Measurements from ENCODE around the gene SETD1A. TPM values are rescaled to one million over a fixed set of nuclear protein-coding genes. Genes with fewer than 3 reads are reported as not detected.

Gene SETD1A
- total and polyA plus RNA-seq, 9 of the 15 experiments (the other 6 are each of a cell fraction or from before 2014, with no cell fraction given), result 0.08 to 36.0 (median 4.2) TPM

GRCh38 chr16:30984669-30985400 lies 27.3 kb downstream of the SETD1A start, which contains the start of gene HSD3B7 (continued):
- TF ChIP-seq, protein P1, sequence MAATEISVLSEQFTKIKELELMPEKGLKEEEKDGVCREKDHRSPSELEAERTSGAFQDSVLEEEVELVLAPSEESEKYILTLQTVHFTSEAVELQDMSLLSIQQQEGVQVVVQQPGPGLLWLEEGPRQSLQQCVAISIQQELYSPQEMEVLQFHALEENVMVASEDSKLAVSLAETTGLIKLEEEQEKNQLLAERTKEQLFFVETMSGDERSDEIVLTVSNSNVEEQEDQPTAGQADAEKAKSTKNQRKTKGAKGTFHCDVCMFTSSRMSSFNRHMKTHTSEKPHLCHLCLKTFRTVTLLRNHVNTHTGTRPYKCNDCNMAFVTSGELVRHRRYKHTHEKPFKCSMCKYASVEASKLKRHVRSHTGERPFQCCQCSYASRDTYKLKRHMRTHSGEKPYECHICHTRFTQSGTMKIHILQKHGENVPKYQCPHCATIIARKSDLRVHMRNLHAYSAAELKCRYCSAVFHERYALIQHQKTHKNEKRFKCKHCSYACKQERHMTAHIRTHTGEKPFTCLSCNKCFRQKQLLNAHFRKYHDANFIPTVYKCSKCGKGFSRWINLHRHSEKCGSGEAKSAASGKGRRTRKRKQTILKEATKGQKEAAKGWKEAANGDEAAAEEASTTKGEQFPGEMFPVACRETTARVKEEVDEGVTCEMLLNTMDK (IDR thresholded peaks at IDR 0.05; ENCODE audit: borderline replicate concordance, insufficient read depth, low read depth, low read length, poor library complexity, severe bottlenecking), result peak; percentile 99
- peak; percentile 76 for TF ChIP-seq DEAF1 (CRISPR knock-in tag; IDR thresholded peaks at IDR 0.05)
- TF ChIP-seq NR1H2 (CRISPR knock-in tag; IDR thresholded peaks at IDR 0.05), result no peak
- TF ChIP-seq ZNF717 (CRISPR knock-in tag; IDR thresholded peaks at IDR 0.05), result no peak
- TF ChIP-seq SMAD3 (CRISPR knock-in tag; conservative IDR thresholded peaks at IDR 0.05), result no peak
- TF ChIP-seq ZNF23 (CRISPR knock-in tag; IDR thresholded peaks at IDR 0.05), result no peak
- TF ChIP-seq CC2D1A (IDR thresholded peaks at IDR 0.05), result peak; percentile 48; the same call in 1 of the 2 replicates
- TF ChIP-seq, protein P2, sequence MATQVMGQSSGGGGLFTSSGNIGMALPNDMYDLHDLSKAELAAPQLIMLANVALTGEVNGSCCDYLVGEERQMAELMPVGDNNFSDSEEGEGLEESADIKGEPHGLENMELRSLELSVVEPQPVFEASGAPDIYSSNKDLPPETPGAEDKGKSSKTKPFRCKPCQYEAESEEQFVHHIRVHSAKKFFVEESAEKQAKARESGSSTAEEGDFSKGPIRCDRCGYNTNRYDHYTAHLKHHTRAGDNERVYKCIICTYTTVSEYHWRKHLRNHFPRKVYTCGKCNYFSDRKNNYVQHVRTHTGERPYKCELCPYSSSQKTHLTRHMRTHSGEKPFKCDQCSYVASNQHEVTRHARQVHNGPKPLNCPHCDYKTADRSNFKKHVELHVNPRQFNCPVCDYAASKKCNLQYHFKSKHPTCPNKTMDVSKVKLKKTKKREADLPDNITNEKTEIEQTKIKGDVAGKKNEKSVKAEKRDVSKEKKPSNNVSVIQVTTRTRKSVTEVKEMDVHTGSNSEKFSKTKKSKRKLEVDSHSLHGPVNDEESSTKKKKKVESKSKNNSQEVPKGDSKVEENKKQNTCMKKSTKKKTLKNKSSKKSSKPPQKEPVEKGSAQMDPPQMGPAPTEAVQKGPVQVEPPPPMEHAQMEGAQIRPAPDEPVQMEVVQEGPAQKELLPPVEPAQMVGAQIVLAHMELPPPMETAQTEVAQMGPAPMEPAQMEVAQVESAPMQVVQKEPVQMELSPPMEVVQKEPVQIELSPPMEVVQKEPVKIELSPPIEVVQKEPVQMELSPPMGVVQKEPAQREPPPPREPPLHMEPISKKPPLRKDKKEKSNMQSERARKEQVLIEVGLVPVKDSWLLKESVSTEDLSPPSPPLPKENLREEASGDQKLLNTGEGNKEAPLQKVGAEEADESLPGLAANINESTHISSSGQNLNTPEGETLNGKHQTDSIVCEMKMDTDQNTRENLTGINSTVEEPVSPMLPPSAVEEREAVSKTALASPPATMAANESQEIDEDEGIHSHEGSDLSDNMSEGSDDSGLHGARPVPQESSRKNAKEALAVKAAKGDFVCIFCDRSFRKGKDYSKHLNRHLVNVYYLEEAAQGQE (IDR thresholded peaks at IDR 0.05; ENCODE audit: borderline replicate concordance), result peak; percentile 84
- TF ChIP-seq, protein P2 (CRISPR knock-in tag; IDR thresholded peaks at IDR 0.05; ENCODE audit: low read depth), result no peak
- TF ChIP-seq ZNF561 (CRISPR knock-in tag; conservative IDR thresholded peaks at IDR 0.05), result no peak
- no peak for TF ChIP-seq USF2 (CRISPR knock-in tag; IDR thresholded peaks at IDR 0.05)
- no peak for TF ChIP-seq ZNF224 (CRISPR knock-in tag; IDR thresholded peaks at IDR 0.05)
- no peak for TF ChIP-seq NFE2 (IDR thresholded peaks at IDR 0.05; ENCODE audit: low read depth)
- TF ChIP-seq DMBX1 (CRISPR knock-in tag; IDR thresholded peaks at IDR 0.05; ENCODE audit: borderline replicate concordance), result no peak
- peak; percentile 50; the same call in 1 of the 2 replicates for TF ChIP-seq STAT5A (IDR thresholded peaks at IDR 0.05; ENCODE audit: borderline replicate concordance, low read length)
- no peak; the same call in 1 of the 2 replicates for TF ChIP-seq BHLHE40 (IDR thresholded peaks at IDR 0.05; ENCODE audit: low read length)
